ENCODE measurements around the gene ABCB11.

ABCB11 gene

DNA sequence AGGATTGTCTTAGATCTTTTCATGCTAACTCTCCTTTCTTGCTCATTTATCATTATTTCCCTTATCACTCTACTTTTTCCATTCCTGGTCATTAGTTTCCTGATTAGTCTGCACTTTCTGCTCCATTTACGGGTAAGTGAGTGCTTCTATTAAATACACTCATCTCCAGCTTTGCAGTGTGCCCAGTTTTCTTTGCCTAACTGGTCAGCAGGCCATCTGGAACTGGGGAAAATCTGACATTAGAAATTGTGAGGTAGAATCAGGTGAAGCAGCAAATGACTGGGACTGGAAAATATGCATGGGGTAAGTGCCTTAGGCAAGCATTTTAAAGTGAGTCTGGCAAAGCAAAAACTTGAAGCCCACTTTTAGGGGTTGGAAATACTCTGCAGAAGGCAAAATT is 100.9 kb downstream of the ABCB11 start:
- no peak for DNase-seq (ENCODE audit: low read depth in 2 of 2)

DNA sequence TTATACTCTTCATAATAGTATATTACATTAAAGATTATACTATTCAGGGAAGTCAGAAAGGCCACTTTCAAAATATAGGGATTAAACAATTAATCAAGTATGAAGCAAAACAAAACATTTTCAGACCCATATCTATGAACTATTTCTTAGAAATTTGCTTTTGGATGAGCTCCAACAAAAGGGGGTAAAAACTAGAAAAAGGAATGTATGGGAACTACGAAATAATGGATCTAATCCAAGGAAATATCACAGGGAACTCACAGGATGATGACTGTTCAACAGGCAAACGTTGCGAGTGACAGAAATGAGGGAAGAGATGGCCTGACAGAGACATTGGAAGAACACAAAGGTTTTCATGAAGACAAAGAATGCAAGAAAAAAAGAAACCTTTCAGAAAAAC is 102.1 kb downstream of the ABCB11 start:
- DNase-seq (ENCODE audit: low read depth in 2 of 2): no peak

GRCh38 chr2:168928113-168928831 is 102.9 kb downstream of the ABCB11 start:
- no peak for DNase-seq (ENCODE audit: low read depth in 2 of 2)

GRCh38 chr2:168926621-168927386 is 104.3 kb downstream of the ABCB11 start:
- DNase-seq (ENCODE audit: low read depth in 2 of 2): no peak

DNA sequence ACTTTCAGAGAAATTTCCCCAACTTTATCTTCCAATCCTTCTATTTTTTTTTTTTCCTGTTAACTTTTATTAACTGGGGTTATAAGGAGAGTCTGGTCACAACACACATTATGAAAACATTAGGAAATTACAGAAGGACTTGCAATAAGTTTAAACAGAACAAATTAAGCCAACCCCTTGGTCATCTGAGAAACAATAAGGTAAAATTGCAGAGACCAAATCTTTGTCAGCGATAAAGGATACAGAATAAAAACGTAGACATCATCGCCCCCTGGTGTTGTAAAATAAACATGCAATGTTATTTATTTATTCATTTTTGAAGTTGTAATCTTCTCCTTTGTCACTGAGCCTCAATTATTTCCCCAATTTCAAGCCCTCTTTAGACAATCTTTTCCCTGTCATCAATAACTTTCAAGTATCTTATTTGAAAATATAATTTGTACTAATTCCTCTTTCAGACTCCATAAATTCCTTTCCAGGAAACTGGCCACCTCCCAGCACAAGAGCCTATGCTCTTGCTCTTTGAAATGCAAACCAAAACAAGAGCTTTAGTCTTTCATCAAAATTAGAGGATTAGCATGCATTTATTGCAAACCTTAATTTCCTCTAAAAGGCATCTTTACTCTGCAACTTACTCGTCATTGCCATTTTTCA is 110.5 kb downstream of the ABCB11 start:
- DNase-seq (ENCODE audit: low read depth in 2 of 2): no peak

DNA sequence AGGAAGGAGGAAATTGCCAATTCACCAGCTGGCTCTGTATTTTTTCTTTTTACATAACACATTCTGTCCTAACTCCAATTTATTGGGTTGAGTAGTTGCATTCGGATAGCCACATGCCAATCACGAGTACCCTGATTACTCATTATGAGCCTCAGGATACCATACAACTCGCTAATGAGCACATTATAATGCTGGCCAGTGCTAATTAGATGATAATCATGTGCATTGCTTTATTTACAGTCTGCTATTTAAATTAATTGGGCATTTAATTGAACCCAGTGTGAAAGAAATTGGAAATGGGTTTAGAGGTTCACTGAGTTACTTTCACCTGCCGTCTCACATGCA is 114.8 kb downstream of the ABCB11 start:
- no peak for DNase-seq (ENCODE audit: low read depth in 2 of 2)

- DNase-seq (ENCODE audit: low read depth in 2 of 2): no peak
Measured at GRCh38 chr2:168915441-168916330, 115.4 kb downstream of the ABCB11 start.

DNA sequence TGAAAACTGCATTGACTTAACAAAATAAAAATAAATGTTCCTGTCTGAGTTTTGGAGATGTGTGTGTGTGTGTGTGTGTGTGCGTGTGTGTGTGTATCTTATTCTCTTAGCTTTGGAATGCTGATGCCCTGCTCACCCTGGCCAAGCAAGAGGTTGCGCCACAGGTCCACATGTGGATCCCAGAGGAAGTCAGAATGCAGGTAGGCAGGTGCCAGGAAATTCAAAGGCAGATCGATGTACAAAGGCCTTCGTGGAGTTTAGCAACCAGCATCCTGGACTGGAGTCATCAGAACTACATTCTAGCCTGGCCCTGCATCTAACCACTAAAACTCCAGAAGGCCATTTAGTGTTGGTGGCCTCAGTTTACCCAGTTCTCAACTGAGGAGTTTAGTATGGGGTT is 117.6 kb downstream of the ABCB11 start:
- DNase-seq (ENCODE audit: low read depth in 2 of 2): no peak

DNA sequence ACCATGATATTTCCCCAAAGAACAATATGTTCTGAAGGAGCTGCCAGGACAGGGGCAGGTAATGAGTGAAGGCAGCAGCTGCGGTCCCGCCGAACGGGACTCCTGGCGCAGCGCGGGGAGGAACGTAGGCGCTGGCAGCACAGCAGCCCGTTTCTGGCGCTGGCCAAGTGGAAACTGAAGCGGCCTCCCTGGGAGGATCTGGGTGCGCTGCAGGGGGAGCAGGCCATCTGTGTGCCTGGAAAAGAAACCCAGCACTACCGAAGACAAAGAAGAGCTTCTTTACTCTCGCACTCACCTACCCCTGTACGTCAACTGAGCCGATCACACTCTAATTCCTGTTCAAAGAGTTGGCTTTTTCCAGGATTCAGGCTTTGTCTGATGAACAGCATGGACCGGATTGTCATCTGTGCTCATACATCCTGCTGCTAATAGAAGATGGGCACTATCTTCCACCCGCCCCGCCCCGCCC is 118.2 kb downstream of the ABCB11 start:
- no peak for DNase-seq (ENCODE audit: low read depth in 2 of 2)

GRCh38 chr2:168912466-168912865 is 118.7 kb downstream of the ABCB11 start:
- DNase-seq (ENCODE audit: low read depth in 2 of 2): no peak

DNA sequence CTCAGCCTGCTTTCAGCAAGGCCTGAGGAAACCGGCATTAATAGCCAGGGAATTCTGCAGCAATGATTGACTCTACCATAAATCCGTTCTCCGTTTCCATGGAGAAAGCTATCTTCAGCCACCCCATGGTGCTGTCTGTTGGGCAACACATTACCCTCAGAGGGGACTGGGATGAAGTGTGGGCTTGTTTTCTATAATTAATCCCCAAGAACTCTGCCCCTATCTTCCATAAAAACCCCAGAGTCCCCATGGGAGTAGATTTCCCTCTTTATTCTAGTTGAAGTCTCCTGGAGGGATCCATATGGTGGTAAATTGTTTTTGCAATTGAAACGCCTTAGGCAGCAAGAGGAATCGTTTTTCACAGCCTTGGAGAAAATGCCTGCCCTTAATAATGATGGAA is 120.8 kb downstream of the ABCB11 start:
- no peak for DNase-seq (ENCODE audit: low read depth in 2 of 2)

DNA sequence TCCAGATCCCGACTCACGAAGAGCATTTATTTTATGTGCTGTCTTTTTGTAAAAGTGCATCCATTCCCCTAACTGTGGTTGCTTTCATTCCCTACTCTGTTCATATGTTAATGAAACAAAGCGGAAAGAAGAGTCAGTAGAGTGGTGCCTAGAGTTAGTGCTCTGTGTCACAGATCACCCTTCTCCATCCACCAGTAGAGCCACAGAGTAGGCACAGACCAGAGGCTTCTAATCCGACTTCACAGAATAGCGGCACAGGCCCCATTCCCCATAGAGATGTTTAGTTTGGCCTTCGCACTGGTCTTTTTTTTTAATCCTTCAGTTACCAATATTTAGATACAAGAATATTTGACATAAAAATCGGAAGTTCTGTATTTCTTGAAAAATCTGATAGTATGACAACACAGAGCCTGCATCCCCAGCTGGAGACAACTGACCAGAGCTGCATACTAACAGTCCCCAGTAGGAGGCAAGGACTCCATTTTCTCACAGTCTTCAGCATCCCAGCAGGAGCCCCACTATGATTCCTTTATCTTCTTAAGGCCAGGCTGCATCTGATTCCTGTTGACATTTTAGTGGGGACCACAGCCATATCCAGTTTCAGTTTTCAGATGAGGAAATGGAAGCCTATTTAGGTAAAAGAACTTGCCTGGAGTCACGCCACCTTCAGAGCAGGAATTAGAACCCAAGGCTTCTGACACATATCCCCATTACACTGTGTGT is 123.0 kb downstream of the ABCB11 start:
- no peak for DNase-seq (ENCODE audit: low read depth in 2 of 2)

- DNase-seq (ENCODE audit: low read depth in 2 of 2): no peak
Measured at GRCh38 chr2:168904358-168904757, 126.8 kb downstream of the ABCB11 start.

DNA sequence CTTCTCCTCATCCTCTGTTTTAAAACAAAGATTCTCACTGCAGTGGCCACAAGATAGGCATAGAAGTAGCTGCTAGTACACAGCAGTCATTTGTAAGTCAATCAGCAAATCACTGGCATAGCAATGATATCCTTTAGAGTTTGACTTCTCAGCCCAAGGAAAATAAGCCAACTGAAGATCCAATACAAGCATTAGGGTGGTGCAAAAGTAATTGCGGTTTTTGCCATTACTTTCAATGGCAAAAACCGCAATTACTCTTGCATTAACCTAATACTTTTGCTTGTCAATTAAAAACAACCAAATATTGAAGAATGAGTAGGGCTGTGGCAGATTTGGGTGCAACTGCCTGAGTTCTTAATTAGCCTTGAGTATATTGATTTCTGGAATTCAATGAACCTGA is 127.2 kb downstream of the ABCB11 start:
- no peak for DNase-seq (ENCODE audit: low read depth in 2 of 2)

- DNase-seq (ENCODE audit: low read depth in 2 of 2): no peak
Measured at GRCh38 chr2:168901003-168901402, 130.1 kb downstream of the ABCB11 start, which contains the start of gene G6PC2. Gene G6PC2, plus strand, starts transcription at chr2:168901291. Its CDS starts 41 bp downstream, at chr2:168901332.

- DNase-seq (ENCODE audit: low read depth in 2 of 2): no peak
Measured at GRCh38 chr2:168897449-168897848, 133.7 kb downstream of the ABCB11 start.

DNA sequence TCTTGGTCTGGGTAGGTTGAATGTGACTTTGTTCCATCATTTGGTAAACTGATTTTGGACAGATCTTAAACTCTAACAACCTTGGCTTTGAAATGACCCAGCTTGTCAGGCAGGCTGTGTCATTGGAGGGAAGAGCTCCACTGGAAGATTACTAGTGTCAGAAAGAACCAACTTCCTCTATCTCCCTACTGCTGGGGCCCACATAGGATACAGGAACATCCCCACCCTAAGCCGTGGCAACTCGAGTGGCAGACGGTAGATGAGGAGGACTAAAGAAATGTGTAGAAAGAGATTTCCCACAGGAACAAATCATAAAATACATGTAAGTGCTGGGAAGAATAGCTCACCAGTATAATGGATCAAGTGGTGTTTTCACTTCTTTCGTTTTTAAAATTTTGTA is 134.3 kb downstream of the ABCB11 start:
- no peak for DNase-seq (ENCODE audit: low read depth in 2 of 2)

DNA sequence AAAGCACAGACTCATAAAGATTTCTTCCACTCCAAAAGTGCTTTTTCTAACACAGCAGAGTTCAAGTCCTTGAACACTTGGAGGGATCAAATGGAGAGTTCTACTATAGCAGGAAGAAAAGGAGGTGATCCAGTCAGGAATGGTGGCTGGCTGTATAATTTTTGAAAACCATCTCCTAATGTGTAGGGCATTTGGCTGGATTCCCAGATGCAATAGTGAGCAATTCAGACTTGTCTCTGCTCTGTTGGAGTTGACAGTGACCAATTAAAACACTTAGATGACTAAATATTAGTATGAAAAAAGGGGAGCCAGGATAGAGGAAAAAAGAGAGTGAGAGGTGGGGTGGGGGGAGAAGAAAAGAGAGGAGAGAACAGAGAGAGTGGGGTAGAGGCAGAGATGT is 135.4 kb downstream of the ABCB11 start:
- DNase-seq (ENCODE audit: low read depth in 2 of 2): no peak

GRCh38 chr2:168894720-168895119 is 136.4 kb downstream of the ABCB11 start:
- no peak for DNase-seq (ENCODE audit: low read depth in 2 of 2)

- DNase-seq (ENCODE audit: low read depth in 2 of 2): no peak
Measured at GRCh38 chr2:168894101-168894500, 137.0 kb downstream of the ABCB11 start.

GRCh38 chr2:168892327-168892726 is 138.8 kb downstream of the ABCB11 start:
- DNase-seq (ENCODE audit: low read depth in 2 of 2): no peak
